ENCODE measurements around the gene FBXO21.
"Not testable (repeated sequence)": the region's sequence is repeated elsewhere in the genome, so short reads cannot be mapped to it uniquely, and the experiment has no call there.

The FBXO21 gene

GRCh38 chr12:117098024-117098360 is 92.3 kb downstream of the FBXO21 start:
- no peaks in the 10 kb centered on the region for H3K9me3 ChIP-seq (ENCODE audit: insufficient read depth, low read length)
- no peaks in the 10 kb centered on the region for H3K9me2 ChIP-seq (replicated peaks; ENCODE audit: insufficient read depth, low read length)
- H3K4me2 ChIP-seq (ENCODE audit: low read depth, low read length, poor library complexity, severe bottlenecking): peak overlapping the region; percentile 62
- no peak overlapping the region for H2AFZ ChIP-seq (ENCODE audit: low read depth, low read length, severe bottlenecking)
- TF ChIP-seq EZH2phosphoT487 (conservative IDR thresholded peaks at IDR 0.05; ENCODE audit: low read length) (no peak), CTCF (IDR thresholded peaks at IDR 0.05; ENCODE audit: insufficient read depth, low read length, poor library complexity, severe bottlenecking) (no peak)
- no peaks in the 10 kb centered on the region for H4K20me1 ChIP-seq (ENCODE audit: low read depth, low read length)
- H3K79me2 ChIP-seq (ENCODE audit: insufficient read depth, low read length): no peaks in the 10 kb centered on the region
- H3K36me3 ChIP-seq (ENCODE audit: low read length): no peaks in the 10 kb centered on the region
- H3F3A ChIP-seq (ENCODE audit: insufficient read depth): no peaks in the 10 kb centered on the region
- H3K27me3 ChIP-seq (ENCODE audit: low read length): no peaks in the 10 kb centered on the region
- peak overlapping the region; percentile 75 for H3K9ac ChIP-seq (ENCODE audit: low read length)
- H3K27ac ChIP-seq (ENCODE audit: low read depth, low read length): no peak overlapping the region
- peak overlapping the region; percentile 75 for H3K4me3 ChIP-seq (ENCODE audit: insufficient read depth, low read length, poor library complexity, severe bottlenecking)

DNA sequence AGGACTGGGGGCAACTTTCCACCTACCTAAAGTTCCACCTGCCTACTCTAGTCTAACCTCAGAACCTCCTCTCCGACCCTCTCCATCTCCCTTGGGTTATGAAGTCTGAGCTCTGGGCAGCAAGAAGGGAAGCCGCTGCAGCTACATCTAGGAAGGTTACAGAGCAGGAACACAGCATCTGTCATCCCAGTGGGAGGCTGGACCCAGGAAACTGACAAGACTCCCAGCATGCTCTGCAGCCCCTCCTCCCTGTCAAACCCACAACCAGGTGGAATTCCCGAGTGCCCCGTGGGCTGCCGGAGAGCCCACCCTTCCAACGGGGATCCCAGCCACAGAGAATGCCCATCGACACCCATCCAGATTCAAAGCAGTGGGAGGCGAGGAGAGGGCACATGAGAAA is 93.1 kb downstream of the FBXO21 start:
- no peaks in the 10 kb centered on the region for H3K27me3 ChIP-seq (ENCODE audit: low read length)
- no peaks in the 10 kb centered on the region for H3K9me2 ChIP-seq (replicated peaks; ENCODE audit: insufficient read depth, low read length)
- no peak overlapping the region for H3K4me2 ChIP-seq (ENCODE audit: low read depth, low read length, poor library complexity, severe bottlenecking)
- H3K36me3 ChIP-seq (ENCODE audit: low read length): no peaks in the 10 kb centered on the region
- TF ChIP-seq CTCF (IDR thresholded peaks at IDR 0.05; ENCODE audit: insufficient read depth, low read length, poor library complexity, severe bottlenecking): no peak
- TF ChIP-seq EZH2phosphoT487 (conservative IDR thresholded peaks at IDR 0.05; ENCODE audit: low read length): no peak
- no peak overlapping the region for H2AFZ ChIP-seq (ENCODE audit: low read depth, low read length, severe bottlenecking)
- H3K4me3 ChIP-seq (ENCODE audit: insufficient read depth, low read length, poor library complexity, severe bottlenecking): no peak overlapping the region
- no peak overlapping the region for H3K27ac ChIP-seq (ENCODE audit: low read depth, low read length)
- no peaks in the 10 kb centered on the region for H3K9me3 ChIP-seq (ENCODE audit: insufficient read depth, low read length)
- H3K9ac ChIP-seq (ENCODE audit: low read length): no peak overlapping the region
- H3F3A ChIP-seq (ENCODE audit: insufficient read depth): no peaks in the 10 kb centered on the region
- H3K79me2 ChIP-seq (ENCODE audit: insufficient read depth, low read length): no peaks in the 10 kb centered on the region
- H4K20me1 ChIP-seq (ENCODE audit: low read depth, low read length): no peaks in the 10 kb centered on the region

DNA sequence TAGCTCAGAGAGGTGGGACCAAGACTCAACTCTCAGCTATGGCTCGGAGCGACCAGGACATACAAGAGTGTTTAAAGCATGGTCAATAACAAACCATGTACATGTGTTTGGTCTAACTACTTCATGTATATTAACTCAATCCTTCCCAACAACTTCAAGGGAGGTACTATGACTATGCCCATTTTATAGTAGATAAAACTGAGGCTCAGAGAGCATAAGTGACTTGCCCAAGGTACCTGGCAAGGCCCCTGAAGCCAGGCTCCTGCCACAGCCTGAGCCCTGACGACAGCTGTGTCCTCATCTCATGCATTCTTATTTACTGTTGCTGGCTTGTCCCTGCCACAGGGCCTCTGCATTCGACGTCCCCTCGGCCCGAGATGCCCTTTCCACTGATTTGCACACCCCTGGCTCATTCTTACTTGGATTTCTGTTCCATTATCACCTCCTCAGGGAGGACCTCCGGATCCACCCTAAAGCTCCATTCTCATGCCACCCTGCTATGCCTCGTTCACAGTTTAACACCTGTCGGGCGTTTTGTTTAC is 93.7 kb downstream of the FBXO21 start:
- Histone ChIP-seq H3F3A (ENCODE audit: insufficient read depth) (no peaks in the 10 kb centered on the region), H3K79me2 (ENCODE audit: insufficient read depth, low read length) (no peaks in the 10 kb centered on the region), H3K36me3 (ENCODE audit: low read length) (no peaks in the 10 kb centered on the region), H3K4me3 (ENCODE audit: insufficient read depth, low read length, poor library complexity, severe bottlenecking) (no peak overlapping the region), H2AFZ (ENCODE audit: low read depth, low read length, severe bottlenecking) (no peak overlapping the region), H3K27ac (ENCODE audit: low read depth, low read length) (no peak overlapping the region), H3K9me3 (ENCODE audit: insufficient read depth, low read length) (no peaks in the 10 kb centered on the region), H3K27me3 (ENCODE audit: low read length) (no peaks in the 10 kb centered on the region), H3K4me2 (ENCODE audit: low read depth, low read length, poor library complexity, severe bottlenecking) (no peak overlapping the region), H3K9me2 (replicated peaks; ENCODE audit: insufficient read depth, low read length) (no peaks in the 10 kb centered on the region), H3K9ac (ENCODE audit: low read length) (no peak overlapping the region), H4K20me1 (ENCODE audit: low read depth, low read length) (no peaks in the 10 kb centered on the region)
- TF ChIP-seq CTCF (IDR thresholded peaks at IDR 0.05; ENCODE audit: insufficient read depth, low read length, poor library complexity, severe bottlenecking) (no peak), EZH2phosphoT487 (conservative IDR thresholded peaks at IDR 0.05; ENCODE audit: low read length) (no peak)

DNA sequence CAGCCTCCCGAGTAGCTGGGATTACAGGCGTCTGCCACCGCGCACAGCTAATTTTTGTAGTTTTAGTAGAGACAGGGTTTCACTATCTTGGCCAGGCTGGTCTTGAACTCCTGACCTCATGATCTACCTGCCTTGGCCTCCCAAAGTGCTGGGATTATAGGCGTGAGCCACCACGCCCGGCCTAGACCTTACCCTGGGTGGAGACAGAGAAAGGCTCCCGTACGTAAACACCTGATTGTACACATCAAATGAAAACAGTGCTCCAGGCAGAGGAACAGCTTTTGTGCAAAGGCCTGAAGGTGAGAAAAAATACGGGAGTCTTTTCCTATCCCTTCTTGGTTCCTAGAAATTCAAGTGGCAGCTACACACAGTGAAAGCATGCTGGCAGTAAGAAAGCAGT is 95.1 kb downstream of the FBXO21 start:
- not testable (repeated sequence) for H3K27me3 ChIP-seq (ENCODE audit: low read length); H2AFZ ChIP-seq (ENCODE audit: low read depth, low read length, severe bottlenecking); H3K36me3 ChIP-seq (ENCODE audit: low read length); H3K4me2 ChIP-seq (ENCODE audit: low read depth, low read length, poor library complexity, severe bottlenecking); H3K79me2 ChIP-seq (ENCODE audit: insufficient read depth, low read length); H3K9ac ChIP-seq (ENCODE audit: low read length); H4K20me1 ChIP-seq (ENCODE audit: low read depth, low read length); H3K4me3 ChIP-seq (ENCODE audit: insufficient read depth, low read length, poor library complexity, severe bottlenecking); H3K9me2 ChIP-seq (replicated peaks; ENCODE audit: insufficient read depth, low read length); H3F3A ChIP-seq (ENCODE audit: insufficient read depth); H3K9me3 ChIP-seq (ENCODE audit: insufficient read depth, low read length); H3K27ac ChIP-seq (ENCODE audit: low read depth, low read length)
